Right lobe of liver (tissue), 6 donors: ENCODE measurements around the gene CREB5. TPM values are rescaled to one million over a fixed set of nuclear protein-coding genes. Genes with fewer than 3 reads are reported as not detected.

Source experiments
- ATAC-seq, 4 donors: fragments of 200-7000 bp; cut with Tn5 transposase; one replicate each; pipeline ENCODE4 v1.9.1; 2020; ENCODE audit warnings: mild to moderate bottlenecking in 4 of 4, moderate library complexity in 4 of 4
- DNase-seq, 3 donors: peaks; one replicate each; pipeline ENCODE4 v3.0.0-alpha.2; 2020
- H3K27ac ChIP-seq, 3 donors: fragments of 200-600 bp; one replicate each; pipeline ENCODE4 v1.8.0; 2022
- H3K27me3 ChIP-seq, 2 donors: fragments of 200-600 bp; one replicate each; pipeline ENCODE4 v1.8.0; 2022
- H3K36me3 ChIP-seq, 4 donors: fragments of 200-600 bp; sonication (generic) in 1 of 4; one replicate each; pipeline versions ENCODE4 v1.5.1 to v1.8.0; 2017 to 2022; ENCODE audit warnings: control low read depth in 1 of 4
- H3K4me1 ChIP-seq, 4 donors: fragments of 200-600 bp; sonication (generic) in 1 of 4; one replicate each; pipeline versions ENCODE4 v1.5.1 to v1.8.0; 2017 to 2022; ENCODE audit warnings: control low read depth in 1 of 4
- H3K4me3 ChIP-seq, 3 donors: fragments of 200-600 bp; one replicate each; pipeline ENCODE4 v1.8.0; 2022
- H3K9me3 ChIP-seq, 4 donors: fragments of 200-600 bp; sonication (generic) in 1 of 4; one replicate each; pipeline versions ENCODE4 v1.5.1 to v1.8.0; 2017 to 2022; ENCODE audit warnings: control low read depth in 1 of 4
- CTCF ChIP-seq, 4 donors: fragments of 200-600 bp in 3 of 4; fragments of 450-650 bp in 1 of 4; IDR thresholded peaks; one replicate each; pipeline versions ENCODE4 v1.5.1 to v1.8.0; 2016 to 2022; ENCODE audit warnings: antibody characterized with exemption in 4 of 4, mild to moderate bottlenecking in 2 of 4
- POLR2A ChIP-seq: fragments of 450-650 bp; IDR thresholded peaks from one replicate; pipeline ENCODE4 v1.6.1; 2017; ENCODE audit warnings: antibody characterized with exemption, mild to moderate bottlenecking
- WGBS: methylation state at CpG from one replicate; pipeline ENCODE4 v1.1.6; 2018; ENCODE audit warnings: low coverage, low lambda C conversion rate; ENCODE audit not compliant: insufficient coverage; ENCODE audit errors: missing lambda C conversion rate; 5-methylcytosine and 5-hydroxymethylcytosine counted together
- intact Hi-C, 2 donors: fragments of 100-400 bp; cut with DNase I; formaldehyde crosslinking; loops; one replicate each; pipeline versions ENCODE4 v1.11.2 to v1.14.1; 2022
- total RNA-seq, 6 experiments: library from RNA; depleted of rRNA in 2 of 6; stranded (reverse); fragments of >200 nt in 2 of 6; fragmentation: NEBNext Ultra II Directional in 3 of 6; extraction: Animal tissue kit (Norgen Biotek cat#: 25700) in 3 of 6; gene quantifications; one replicate each; pipeline versions ENCODE4 v1.1.0 to v1.2.4, GENCODE V29; 2016 to 2023
- donor health status: DM: no; HTN: yes; CAD: no.
- donor health status: DM: no; HTN: no; CAD: no.
- donor health status: DM: no; HTN: no; CAD: no.
- donor health status: DM: no; HTN: yes; CAD: no.
- donor health status: DM: no; HTN: yes; CAD: no.

CREB5 gene
- total RNA-seq, 6 experiments from 2014 or later = 0.48 to 6.3 (median 1.4) TPM

- no peak overlapping the region for H3K27ac ChIP-seq
- no peak overlapping the region for H3K4me3 ChIP-seq
- H3K27me3 ChIP-seq = peaks cover 0 to 2% of the 10 kb centered on the region in 2 donors
- intact Hi-C loops = no loop called here
- no peaks in the 10 kb centered on the region for H3K4me1 ChIP-seq
- WGBS = 57% methylated on average over 4 of the region's 4 CpGs
- no peaks in the 10 kb centered on the region for H3K9me3 ChIP-seq
- TF ChIP-seq POLR2A (no peak), CTCF (IDR thresholded peaks at IDR 0.05) (no peak)
- DNase-seq = no peak
- no peak for ATAC-seq
- no peaks in the 10 kb centered on the region for H3K36me3 ChIP-seq
These were observed 152.5 kb downstream of the CREB5 start for GRCh38 chr7:28564755-28565374.

- Histone ChIP-seq H3K27me3 (peaks cover 0 to 2% of the 10 kb centered on the region in 2 donors), H3K4me3 (no peak overlapping the region), H3K9me3 (no peaks in the 10 kb centered on the region), H3K27ac (no peak overlapping the region), H3K4me1 (no peaks in the 10 kb centered on the region), H3K36me3 (no peaks in the 10 kb centered on the region)
- ATAC-seq = no peak
- intact Hi-C loops = no loop called here
- 13% methylated on average over 1 of the region's 1 CpG for WGBS
- TF ChIP-seq CTCF (IDR thresholded peaks at IDR 0.05) (no peak), POLR2A (no peak)
- no peak for DNase-seq
These were observed 153.7 kb downstream of the CREB5 start for GRCh38 chr7:28565980-28566379.

GRCh38 chr7:28570113-28570969, 158.0 kb downstream of the CREB5 start:
- WGBS = 70% methylated on average over 2 of the region's 13 CpGs
- no peak overlapping the region for H3K27ac ChIP-seq
- H3K27me3 ChIP-seq = peaks cover 0 to under 1% of the 10 kb centered on the region in 2 donors
- no peaks in the 10 kb centered on the region for H3K4me1 ChIP-seq
- no peak for TF ChIP-seq CTCF (IDR thresholded peaks at IDR 0.05)
- TF ChIP-seq POLR2A = no peak
- no peaks in the 10 kb centered on the region for H3K36me3 ChIP-seq
- intact Hi-C loops = no loop called here
- DNase-seq (no peak), ATAC-seq (no peak)
- no peak overlapping the region for H3K4me3 ChIP-seq
- no peaks in the 10 kb centered on the region for H3K9me3 ChIP-seq

GRCh38 chr7:28570970-28571288, 158.6 kb downstream of the CREB5 start:
- whole genome bisulfite sequencing = 55% methylated on average over 2 of the region's 4 CpGs
- ATAC-seq (no peak), DNase-seq (no peak)
- Histone ChIP-seq H3K27ac (no peak overlapping the region), H3K4me1 (no peaks in the 10 kb centered on the region), H3K36me3 (no peaks in the 10 kb centered on the region), H3K27me3 (peaks cover 0 to 7% of the 10 kb centered on the region in 2 donors), H3K4me3 (no peak overlapping the region), H3K9me3 (no peaks in the 10 kb centered on the region)
- no peak for TF ChIP-seq CTCF (IDR thresholded peaks at IDR 0.05)
- no peak for TF ChIP-seq POLR2A
- intact Hi-C loops = no loop called here
